ENCODE results near the gene ADAMTSL4. TPM values are rescaled to one million over a fixed set of nuclear protein-coding genes. Genes with fewer than 3 reads are reported as not detected.

ADAMTSL4 gene
- total RNA-seq, 1 donor from 2014 or later = 1.6 TPM

DNA sequence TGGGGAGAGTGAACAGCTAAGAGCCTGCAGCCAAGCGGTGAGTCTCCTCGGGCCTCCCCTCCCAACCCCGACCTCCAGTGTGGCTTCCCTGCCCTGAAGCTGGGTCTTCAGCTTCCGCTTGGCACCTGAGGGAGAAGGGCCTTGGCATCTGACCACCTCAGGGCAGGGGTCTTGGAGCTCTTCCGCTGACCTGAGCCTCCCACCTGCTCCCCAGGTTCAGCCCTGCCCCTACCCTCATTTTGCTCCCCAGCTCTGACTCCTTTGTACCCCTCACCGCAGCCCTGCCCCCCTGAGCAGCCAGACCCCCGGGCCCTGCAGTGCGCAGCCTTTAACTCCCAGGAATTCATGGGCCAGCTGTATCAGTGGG, 4.9 kb downstream of the ADAMTSL4 start:
- no peak for FAIRE-seq
- peaks cover 9% of the 10 kb centered on the region for H3K36me3 ChIP-seq (ENCODE audit: control insufficient read depth, insufficient read depth, low read length)
- no peak for DNase-seq (ENCODE audit: low read depth)
- H3K27me3 ChIP-seq (ENCODE audit: control insufficient read depth, insufficient read depth, low read length) = no peaks in the 10 kb centered on the region
- no peak overlapping the region for H3K4me3 ChIP-seq (ENCODE audit: low read depth, low read length)
- TF ChIP-seq, protein P1, sequence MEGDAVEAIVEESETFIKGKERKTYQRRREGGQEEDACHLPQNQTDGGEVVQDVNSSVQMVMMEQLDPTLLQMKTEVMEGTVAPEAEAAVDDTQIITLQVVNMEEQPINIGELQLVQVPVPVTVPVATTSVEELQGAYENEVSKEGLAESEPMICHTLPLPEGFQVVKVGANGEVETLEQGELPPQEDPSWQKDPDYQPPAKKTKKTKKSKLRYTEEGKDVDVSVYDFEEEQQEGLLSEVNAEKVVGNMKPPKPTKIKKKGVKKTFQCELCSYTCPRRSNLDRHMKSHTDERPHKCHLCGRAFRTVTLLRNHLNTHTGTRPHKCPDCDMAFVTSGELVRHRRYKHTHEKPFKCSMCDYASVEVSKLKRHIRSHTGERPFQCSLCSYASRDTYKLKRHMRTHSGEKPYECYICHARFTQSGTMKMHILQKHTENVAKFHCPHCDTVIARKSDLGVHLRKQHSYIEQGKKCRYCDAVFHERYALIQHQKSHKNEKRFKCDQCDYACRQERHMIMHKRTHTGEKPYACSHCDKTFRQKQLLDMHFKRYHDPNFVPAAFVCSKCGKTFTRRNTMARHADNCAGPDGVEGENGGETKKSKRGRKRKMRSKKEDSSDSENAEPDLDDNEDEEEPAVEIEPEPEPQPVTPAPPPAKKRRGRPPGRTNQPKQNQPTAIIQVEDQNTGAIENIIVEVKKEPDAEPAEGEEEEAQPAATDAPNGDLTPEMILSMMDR (IDR thresholded peaks at IDR 0.05; ENCODE audit: insufficient read depth, low read length, severe bottlenecking) = no peak

DNA sequence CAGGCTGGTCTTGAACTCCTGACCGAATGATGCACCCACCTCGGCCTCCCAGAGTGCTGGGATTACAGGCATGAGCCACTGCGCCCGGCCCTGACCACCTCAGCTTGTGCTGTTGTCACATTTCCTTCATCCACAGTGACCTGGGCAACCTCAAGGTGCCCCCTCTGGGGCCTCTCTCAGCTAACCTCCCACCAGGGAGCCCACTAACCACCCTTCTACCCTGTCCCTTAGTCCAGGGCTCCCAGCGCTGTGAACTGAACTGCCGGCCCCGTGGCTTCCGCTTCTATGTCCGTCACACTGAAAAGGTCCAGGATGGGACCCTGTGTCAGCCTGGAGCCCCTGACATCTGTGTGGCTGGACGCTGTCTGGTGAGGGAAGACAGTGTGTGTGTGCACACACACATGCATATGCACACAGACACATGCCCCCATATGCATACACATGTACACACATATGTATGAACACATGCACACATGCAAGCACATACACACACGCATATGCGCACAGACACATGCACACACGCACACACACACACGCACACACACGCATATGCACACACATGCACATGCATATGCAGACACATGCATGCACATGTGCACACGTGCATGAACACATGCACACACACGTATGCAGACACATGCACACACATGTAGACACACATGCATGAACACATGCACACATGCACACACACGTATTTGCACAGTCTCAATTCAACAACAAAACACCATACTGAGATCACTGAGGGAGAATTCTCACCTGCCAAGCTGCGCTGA, 6.2 kb downstream of the ADAMTSL4 start:
- peaks cover 9% of the 10 kb centered on the region for H3K36me3 ChIP-seq (ENCODE audit: control insufficient read depth, insufficient read depth, low read length)
- peak; percentile 96 for FAIRE-seq

DNA sequence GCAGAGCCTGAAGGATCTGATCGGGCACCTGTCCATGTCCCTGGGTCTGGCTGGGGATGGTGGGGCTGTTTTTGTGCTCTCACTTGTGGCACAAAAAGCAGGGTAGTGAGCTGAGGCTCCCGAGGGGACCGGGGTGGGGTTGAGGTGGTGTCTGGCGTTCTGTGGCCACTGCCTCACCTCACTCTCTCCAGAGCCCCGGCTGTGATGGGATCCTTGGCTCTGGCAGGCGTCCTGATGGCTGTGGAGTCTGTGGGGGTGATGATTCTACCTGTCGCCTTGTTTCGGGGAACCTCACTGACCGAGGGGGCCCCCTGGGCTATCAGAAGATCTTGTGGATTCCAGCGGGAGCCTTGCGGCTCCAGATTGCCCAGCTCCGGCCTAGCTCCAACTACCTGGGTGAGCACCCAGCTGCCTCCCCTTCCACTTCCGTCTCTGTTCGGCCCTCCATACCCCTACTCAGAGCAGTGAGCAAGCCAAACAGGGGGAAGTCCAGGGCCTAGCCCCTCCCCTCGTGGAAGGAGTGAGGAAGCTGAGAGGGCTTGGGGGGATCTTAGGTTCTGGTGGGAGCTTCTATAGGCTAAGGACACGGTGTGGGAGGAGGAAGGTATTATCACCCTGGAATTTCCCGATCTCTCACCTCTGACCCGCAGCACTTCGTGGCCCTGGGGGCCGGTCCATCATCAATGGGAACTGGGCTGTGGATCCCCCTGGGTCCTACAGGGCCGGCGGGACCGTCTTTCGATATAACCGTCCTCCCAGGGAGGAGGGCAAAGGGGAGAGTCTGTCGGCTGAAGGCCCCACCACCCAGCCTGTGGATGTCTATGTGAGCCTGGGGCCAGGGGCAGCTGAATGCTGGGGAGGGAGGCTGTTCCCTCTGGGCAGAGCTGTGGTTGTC, 7.0 kb downstream of the ADAMTSL4 start:
- TF ChIP-seq, protein P1 (IDR thresholded peaks at IDR 0.05; ENCODE audit: insufficient read depth, low read length, severe bottlenecking) = no peak
- FAIRE-seq (no peak), DNase-seq (ENCODE audit: low read depth) (no peak)
- Histone ChIP-seq H3K36me3 (ENCODE audit: control insufficient read depth, insufficient read depth, low read length) (peaks cover 9% of the 10 kb centered on the region), H3K27me3 (ENCODE audit: control insufficient read depth, insufficient read depth, low read length) (no peaks in the 10 kb centered on the region), H3K4me3 (ENCODE audit: low read depth, low read length) (no peak overlapping the region)

More for the DNA sequence above, 6.2 kb downstream of the ADAMTSL4 start:
- H3K4me3 ChIP-seq (ENCODE audit: low read depth, low read length) = no peak overlapping the region
- DNase-seq (ENCODE audit: low read depth) = no peak
- TF ChIP-seq, protein P1 (IDR thresholded peaks at IDR 0.05; ENCODE audit: insufficient read depth, low read length, severe bottlenecking) = no peak
- no peaks in the 10 kb centered on the region for H3K27me3 ChIP-seq (ENCODE audit: control insufficient read depth, insufficient read depth, low read length)

DNA sequence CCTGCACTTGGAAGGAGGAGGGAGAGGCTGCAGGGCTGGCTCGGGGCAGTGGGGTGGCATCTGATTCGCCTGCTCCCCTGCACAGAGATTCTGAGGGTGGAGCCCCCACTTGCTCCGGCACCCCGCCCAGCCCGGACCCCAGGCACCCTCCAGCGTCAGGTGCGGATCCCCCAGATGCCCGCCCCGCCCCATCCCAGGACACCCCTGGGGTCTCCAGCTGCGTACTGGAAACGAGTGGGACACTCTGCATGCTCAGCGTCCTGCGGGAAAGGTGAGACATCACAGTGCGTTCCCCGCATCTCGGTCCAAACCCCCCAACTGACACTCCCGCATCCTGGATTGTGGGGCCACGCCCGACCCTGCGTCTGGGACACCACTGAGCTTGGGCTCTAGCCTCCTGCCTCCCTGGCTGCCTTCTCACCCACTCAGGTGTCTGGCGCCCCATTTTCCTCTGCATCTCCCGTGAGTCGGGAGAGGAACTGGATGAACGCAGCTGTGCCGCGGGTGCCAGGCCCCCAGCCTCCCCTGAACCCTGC, 7.9 kb downstream of the ADAMTSL4 start:
- TF ChIP-seq, protein P1 (IDR thresholded peaks at IDR 0.05; ENCODE audit: insufficient read depth, low read length, severe bottlenecking) = no peak
- FAIRE-seq (no peak), DNase-seq (ENCODE audit: low read depth) (no peak)
- H3K4me3 ChIP-seq (ENCODE audit: low read depth, low read length) = no peak overlapping the region
- peaks cover 9% of the 10 kb centered on the region for H3K36me3 ChIP-seq (ENCODE audit: control insufficient read depth, insufficient read depth, low read length)
- H3K27me3 ChIP-seq (ENCODE audit: control insufficient read depth, insufficient read depth, low read length) = no peaks in the 10 kb centered on the region

DNA sequence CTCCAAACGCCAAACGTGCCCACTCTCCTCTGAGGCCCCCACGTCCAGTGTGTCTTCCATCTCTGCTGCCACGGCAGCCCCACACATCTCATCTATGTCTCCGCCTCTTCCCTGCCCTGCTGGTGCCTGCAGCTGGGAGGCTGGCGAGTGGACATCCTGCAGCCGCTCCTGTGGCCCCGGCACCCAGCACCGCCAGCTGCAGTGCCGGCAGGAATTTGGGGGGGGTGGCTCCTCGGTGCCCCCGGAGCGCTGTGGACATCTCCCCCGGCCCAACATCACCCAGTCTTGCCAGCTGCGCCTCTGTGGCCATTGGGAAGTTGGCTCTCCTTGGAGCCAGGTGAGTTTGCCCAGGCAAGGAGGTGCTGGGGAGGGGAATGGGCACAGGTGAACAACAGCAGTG, 8.6 kb downstream of the ADAMTSL4 start:
- TF ChIP-seq, protein P1 (IDR thresholded peaks at IDR 0.05; ENCODE audit: insufficient read depth, low read length, severe bottlenecking) = no peak
- no peaks in the 10 kb centered on the region for H3K27me3 ChIP-seq (ENCODE audit: control insufficient read depth, insufficient read depth, low read length)
- H3K4me3 ChIP-seq (ENCODE audit: low read depth, low read length) = no peak overlapping the region
- peaks cover 9% of the 10 kb centered on the region for H3K36me3 ChIP-seq (ENCODE audit: control insufficient read depth, insufficient read depth, low read length)
- DNase-seq (ENCODE audit: low read depth) (no peak), FAIRE-seq (no peak)
